ENCODE measurements around the gene APRT.
A peak's percentile ranks its signal among the peaks of the same experiment; 100 is the strongest.

Gene APRT

DNA sequence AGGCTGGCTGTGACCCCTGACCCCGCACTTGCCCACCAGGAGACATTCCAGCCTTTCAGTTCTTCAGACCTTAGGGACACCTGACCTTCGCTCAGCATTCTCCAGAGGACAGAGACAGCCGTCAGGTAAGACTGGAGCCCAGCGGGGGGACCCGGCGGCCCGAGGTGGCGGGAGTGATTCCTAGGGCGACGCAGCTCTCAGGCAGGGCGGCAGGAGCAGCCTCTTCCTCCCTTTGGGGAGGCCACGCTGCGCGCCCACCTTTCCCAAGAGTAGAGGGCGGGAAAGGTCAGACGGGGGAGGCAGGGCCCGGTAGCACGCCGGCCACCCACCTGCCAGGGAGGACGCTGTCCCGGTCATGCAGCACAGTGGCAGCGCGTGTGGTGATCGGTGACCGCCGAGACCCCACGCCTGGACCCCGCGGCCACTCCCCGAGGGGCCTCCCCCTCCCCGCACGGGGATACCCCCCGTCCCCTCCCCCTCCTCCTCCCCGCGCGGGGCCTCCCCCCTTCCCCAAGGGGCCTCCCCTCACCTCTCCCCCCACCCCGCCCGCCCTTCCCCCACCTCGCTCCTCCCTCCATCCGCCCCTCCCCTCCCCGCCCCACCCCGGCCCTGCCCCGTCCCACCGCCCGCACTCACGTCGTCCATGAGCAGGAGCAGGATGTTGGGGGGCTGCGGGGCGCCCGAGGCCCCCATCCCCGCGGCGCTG, 44.5 kb upstream of the APRT start:
- DNase-seq = no peak

DNA sequence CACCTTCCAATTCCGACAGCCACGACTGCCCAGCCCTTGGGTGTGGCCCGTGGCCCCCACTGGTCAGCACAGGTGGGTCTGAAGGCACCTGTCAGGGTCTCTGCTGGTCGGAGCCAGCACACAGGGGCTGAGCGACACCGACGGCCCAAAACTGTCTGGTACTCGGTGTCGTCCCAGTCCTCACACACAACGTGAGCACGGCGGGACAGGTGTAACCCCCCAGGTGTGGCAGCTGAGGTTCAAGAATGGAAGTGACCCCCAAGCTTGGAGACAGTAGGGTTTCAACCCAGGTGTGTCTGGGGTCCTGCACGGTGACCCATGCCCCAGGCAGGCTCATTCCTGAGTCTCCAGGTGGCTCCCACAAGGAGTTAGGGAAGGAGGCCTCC, 44.0 kb upstream of the APRT start:
- no peaks in the 10 kb centered on the region; the same call in 1 of the 2 replicates for H3K36me3 ChIP-seq
- H3K4me3 ChIP-seq (ENCODE audit: low read depth, low read length) = no peak overlapping the region
- TF ChIP-seq, protein P1, sequence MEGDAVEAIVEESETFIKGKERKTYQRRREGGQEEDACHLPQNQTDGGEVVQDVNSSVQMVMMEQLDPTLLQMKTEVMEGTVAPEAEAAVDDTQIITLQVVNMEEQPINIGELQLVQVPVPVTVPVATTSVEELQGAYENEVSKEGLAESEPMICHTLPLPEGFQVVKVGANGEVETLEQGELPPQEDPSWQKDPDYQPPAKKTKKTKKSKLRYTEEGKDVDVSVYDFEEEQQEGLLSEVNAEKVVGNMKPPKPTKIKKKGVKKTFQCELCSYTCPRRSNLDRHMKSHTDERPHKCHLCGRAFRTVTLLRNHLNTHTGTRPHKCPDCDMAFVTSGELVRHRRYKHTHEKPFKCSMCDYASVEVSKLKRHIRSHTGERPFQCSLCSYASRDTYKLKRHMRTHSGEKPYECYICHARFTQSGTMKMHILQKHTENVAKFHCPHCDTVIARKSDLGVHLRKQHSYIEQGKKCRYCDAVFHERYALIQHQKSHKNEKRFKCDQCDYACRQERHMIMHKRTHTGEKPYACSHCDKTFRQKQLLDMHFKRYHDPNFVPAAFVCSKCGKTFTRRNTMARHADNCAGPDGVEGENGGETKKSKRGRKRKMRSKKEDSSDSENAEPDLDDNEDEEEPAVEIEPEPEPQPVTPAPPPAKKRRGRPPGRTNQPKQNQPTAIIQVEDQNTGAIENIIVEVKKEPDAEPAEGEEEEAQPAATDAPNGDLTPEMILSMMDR (IDR thresholded peaks at IDR 0.05; ENCODE audit: low read depth, low read length) = no peak
- no peak for DNase-seq
- no peaks in the 10 kb centered on the region for H3K27me3 ChIP-seq (ENCODE audit: insufficient read depth, low read depth, severe bottlenecking)
- no peaks in the 10 kb centered on the region for H3K9me3 ChIP-seq (ENCODE audit: severe bottlenecking)
- H3K27ac ChIP-seq = no peak overlapping the region

More for the DNA sequence above, 44.5 kb upstream of the APRT start:
- no peaks in the 10 kb centered on the region for H3K9me3 ChIP-seq (ENCODE audit: severe bottlenecking)
- H3K4me3 ChIP-seq (ENCODE audit: low read depth, low read length) = peak overlapping the region; percentile 34
- TF ChIP-seq, protein P1 (IDR thresholded peaks at IDR 0.05; ENCODE audit: low read depth, low read length) = no peak
- H3K27ac ChIP-seq = no peak overlapping the region
- no peaks in the 10 kb centered on the region for H3K27me3 ChIP-seq (ENCODE audit: insufficient read depth, low read depth, severe bottlenecking)
- H3K36me3 ChIP-seq = no peaks in the 10 kb centered on the region; the same call in 1 of the 2 replicates

DNA sequence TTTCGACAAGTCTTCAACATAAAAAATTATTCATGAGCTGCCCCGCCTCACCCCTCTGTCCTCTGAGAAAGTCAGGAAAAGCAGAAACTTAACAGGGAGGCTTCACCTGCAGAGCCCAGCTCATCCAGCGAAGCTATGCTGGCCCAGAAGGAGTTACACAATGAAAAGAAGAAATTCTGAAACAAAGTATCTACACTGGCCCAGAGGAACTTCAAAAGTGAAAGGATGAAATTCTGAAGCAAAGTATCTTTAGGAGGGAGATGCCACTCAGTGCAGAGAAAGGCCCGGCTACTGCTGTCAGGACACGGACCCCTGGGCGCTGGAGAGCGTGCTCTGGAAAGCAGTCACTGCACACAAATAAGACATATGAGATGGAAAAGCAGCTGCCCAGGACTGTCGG, 43.4 kb upstream of the APRT start:
- no peaks in the 10 kb centered on the region for H3K9me3 ChIP-seq (ENCODE audit: severe bottlenecking)
- H3K27ac ChIP-seq = no peak overlapping the region
- H3K36me3 ChIP-seq = no peaks in the 10 kb centered on the region; the same call in 1 of the 2 replicates
- no peak for DNase-seq
- H3K27me3 ChIP-seq (ENCODE audit: insufficient read depth, low read depth, severe bottlenecking) = no peaks in the 10 kb centered on the region
- no peak overlapping the region for H3K4me3 ChIP-seq (ENCODE audit: low read depth, low read length)
- TF ChIP-seq, protein P1 (IDR thresholded peaks at IDR 0.05; ENCODE audit: low read depth, low read length) = no peak

DNA sequence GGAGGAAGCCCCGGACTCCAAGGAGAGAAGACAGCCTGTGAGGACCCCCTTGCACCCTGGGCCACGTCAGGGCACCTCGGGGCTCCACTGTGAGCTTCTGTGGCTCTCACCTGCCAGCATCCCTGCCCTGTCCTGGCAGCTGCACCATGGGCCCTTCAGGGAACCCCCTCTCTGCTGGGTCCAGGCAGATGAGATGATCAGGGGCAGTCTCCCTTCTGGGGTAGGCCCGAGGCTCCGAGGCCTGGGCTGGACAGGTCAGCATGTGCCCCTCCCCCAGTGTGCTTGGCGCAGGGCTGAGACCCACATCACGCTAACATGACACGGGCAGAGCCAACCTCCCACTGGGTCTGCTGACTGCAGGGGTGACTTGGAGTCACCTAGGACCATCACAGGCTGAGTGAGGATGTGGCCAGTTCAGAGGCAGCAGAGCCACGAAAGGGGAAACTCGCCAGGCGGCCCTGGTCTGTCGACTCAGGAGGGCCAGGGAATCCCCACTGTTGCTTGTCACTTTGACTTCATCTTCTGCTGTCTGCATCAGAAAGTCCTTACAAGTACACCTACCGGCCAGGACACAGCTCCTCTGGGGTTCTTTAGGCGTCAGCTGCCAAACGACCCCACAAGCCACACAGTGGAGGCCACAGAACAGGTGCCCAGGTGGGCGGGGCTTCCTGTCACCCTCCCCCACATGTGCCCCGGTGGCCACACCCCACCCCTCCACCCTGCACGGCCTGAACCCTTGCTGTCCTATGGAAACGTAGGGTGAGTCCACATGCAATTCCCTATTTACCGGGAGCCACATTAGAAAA, 42.8 kb upstream of the APRT start:
- Histone ChIP-seq H3K27ac (no peak overlapping the region), H3K4me3 (ENCODE audit: low read depth, low read length) (no peak overlapping the region), H3K27me3 (ENCODE audit: insufficient read depth, low read depth, severe bottlenecking) (no peaks in the 10 kb centered on the region), H3K9me3 (ENCODE audit: severe bottlenecking) (no peaks in the 10 kb centered on the region), H3K36me3 (no peaks in the 10 kb centered on the region; the same call in 1 of the 2 replicates)
- TF ChIP-seq, protein P1 (IDR thresholded peaks at IDR 0.05; ENCODE audit: low read depth, low read length) = no peak
- no peak for DNase-seq

DNA sequence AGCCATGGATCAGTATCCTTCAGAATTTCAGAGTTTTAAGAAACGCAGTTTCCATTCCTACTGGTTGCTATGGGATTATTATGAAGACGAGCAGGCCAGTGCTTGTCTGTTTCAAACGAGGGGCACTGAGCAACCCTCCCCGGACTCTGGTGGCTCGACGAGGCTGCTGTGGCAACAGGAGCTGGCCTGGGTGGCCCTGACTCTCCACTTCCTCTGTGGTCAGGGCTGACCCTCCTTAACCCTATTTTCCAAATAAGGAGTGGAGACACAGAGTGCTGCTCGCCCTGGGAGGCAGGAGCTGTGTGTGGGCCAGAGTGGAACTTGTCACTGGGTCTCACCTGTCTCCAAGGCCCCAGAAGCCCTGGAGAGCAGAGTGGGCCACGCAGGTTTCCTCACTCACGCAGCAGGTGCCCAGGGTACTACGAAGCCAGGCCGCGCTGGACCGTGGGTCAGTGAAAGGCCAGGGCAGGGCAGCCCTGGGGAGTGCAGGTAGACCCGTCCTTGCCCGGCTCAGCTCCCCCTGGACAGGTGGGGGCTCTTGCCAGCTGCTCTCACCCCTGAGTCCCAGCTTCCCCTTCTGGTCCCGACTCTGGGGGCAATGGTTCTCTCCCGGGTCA, 41.7 kb upstream of the APRT start:
- H3K4me3 ChIP-seq (ENCODE audit: low read depth, low read length) = no peak overlapping the region
- DNase-seq = no peak

More for the DNA sequence above, 41.7 kb upstream of the APRT start:
- TF ChIP-seq, protein P1 (IDR thresholded peaks at IDR 0.05; ENCODE audit: low read depth, low read length) = no peak
- H3K36me3 ChIP-seq = no peaks in the 10 kb centered on the region
- no peaks in the 10 kb centered on the region for H3K27me3 ChIP-seq (ENCODE audit: insufficient read depth, low read depth, severe bottlenecking)
- H3K9me3 ChIP-seq (ENCODE audit: severe bottlenecking) = no peaks in the 10 kb centered on the region
- no peak overlapping the region for H3K27ac ChIP-seq
